HG03066 (cell line): Measurements from ENCODE around the gene FAM43A.

Source experiments
- ATAC-seq: cut with Tn5 transposase; IDR thresholded peaks from one replicate; pipeline ENCODE4 v1.9.1; 2021; ENCODE audit warnings: low read depth; ENCODE audit not compliant: unreplicated experiment

FAM43A gene

DNA sequence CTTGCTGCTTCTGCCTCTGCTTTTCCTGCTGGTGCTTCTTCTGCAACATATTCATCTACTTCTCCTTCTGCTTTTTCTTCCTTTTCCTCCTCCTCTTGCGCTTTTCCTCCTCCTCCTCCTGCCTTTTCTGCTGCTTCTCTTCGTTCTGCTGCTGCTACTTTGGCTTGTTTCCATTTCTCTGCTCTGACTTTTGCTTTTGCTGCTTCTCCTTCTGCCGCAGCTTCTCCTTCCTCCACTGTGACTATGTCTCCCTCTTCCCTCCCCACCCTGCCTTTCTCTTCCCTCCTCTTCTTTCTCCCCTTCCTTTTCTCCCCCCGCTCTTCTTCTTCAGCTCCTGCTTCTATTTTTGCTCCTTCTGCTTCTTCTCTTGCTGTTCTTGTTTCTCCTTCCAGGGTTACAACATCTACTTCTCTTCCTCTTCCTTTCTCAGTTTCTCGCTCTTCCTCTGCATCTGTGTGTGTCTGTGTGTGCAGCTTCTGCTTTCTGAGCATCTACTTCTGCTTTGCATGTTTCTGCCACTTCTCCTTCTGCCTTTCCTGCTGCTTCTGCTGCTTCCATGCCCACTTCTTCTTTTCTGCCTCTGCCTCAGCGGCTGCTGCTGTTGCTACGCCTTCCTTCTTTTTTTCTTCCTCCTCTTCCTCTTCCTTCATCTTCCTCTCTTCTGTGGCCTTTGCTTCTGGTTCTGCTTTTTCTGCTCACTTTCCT is 51.4 kb downstream of the FAM43A start:
- no peak for ATAC-seq
